ENCODE measurements around the gene FGGY. TPM values are rescaled to one million over a fixed set of nuclear protein-coding genes. Genes with fewer than 3 reads are reported as not detected.

FGGY gene
- total and polyA plus RNA-seq, 8 donors, result 6.2 to 27.0 (median 16.0) TPM

DNA sequence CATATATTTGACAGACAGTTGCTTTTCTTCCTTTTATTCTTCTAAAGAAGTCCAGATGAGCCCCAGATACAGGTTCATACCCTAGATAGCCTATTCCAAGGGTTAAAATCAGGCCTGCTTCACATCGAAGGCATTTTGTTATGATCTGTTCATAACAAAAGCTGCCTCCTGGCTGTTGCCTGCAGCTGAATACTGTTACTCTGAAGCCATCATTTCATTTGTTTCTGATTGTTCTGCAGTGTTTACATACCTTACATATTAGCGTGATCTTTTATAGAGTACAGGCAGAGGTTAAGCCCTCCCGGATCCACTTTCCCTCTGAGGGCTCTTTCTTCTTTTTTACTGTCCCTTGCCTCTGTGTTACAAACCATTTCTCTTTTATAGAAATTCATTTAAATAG is 298.9 kb downstream of the FGGY start:
- Histone ChIP-seq H3K9me3 (no peaks in the 10 kb centered on the region), H3K4me3 (no peak overlapping the region), H3K36me3 (no peaks in the 10 kb centered on the region), H3K27me3 (no peaks in the 10 kb centered on the region), H3K4me1 (peaks cover 19 to 28% (median 26%) of the 10 kb centered on the region in 3 donors), H3K27ac (peak overlapping the region in 2 of 4 donors; percentile 76 to 77)
- TF ChIP-seq, protein P1, sequence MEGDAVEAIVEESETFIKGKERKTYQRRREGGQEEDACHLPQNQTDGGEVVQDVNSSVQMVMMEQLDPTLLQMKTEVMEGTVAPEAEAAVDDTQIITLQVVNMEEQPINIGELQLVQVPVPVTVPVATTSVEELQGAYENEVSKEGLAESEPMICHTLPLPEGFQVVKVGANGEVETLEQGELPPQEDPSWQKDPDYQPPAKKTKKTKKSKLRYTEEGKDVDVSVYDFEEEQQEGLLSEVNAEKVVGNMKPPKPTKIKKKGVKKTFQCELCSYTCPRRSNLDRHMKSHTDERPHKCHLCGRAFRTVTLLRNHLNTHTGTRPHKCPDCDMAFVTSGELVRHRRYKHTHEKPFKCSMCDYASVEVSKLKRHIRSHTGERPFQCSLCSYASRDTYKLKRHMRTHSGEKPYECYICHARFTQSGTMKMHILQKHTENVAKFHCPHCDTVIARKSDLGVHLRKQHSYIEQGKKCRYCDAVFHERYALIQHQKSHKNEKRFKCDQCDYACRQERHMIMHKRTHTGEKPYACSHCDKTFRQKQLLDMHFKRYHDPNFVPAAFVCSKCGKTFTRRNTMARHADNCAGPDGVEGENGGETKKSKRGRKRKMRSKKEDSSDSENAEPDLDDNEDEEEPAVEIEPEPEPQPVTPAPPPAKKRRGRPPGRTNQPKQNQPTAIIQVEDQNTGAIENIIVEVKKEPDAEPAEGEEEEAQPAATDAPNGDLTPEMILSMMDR (IDR thresholded peaks at IDR 0.05), result no peak
- ATAC-seq (no peak), FAIRE-seq (peak; percentile 56), DNase-seq (no peak)
- WGBS, 2 donors, result 36 to 38% methylated on average over 3 of the region's 3 CpGs
- intact Hi-C loops (cut with DNase I), result no loop called here

DNA sequence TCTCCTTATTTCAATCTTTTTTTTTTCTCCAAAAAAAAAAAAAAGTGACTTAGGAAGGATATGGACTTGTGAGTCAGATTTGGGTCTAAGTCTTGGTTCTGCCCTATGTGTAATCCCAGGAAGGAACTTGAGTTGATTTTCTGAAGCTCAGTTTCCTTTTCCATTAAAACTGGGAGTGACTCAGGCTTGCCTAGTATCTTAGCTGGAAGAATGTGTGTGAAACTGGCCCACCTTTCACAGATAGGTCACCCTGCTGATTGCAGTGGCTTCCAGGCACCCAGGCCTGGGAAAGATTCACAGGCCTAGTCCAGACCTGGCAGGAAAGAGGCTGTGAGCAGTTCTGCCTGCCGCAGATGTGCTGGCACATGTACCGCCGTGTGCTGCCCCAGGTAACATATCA is 299.5 kb downstream of the FGGY start:
- DNase-seq (peak; percentile 33 to 65 (median 50)), ATAC-seq (peak; percentile 75 to 84 (median 80)), FAIRE-seq (no peak)
- Histone ChIP-seq H3K4me3 (no peak overlapping the region), H3K36me3 (no peaks in the 10 kb centered on the region), H3K27me3 (no peaks in the 10 kb centered on the region), H3K4me1 (peaks cover 19 to 28% (median 26%) of the 10 kb centered on the region in 3 donors), H3K9me3 (no peaks in the 10 kb centered on the region), H3K27ac (peak overlapping the region in 3 of 4 donors; percentile 25 to 77 (median 76))
- 38 to 54% methylated on average over 3 of the region's 3 CpGs for WGBS, 2 donors
- TF ChIP-seq, protein P1 (IDR thresholded peaks at IDR 0.05), result no peak
- intact Hi-C loops (cut with DNase I), result no loop called here

DNA sequence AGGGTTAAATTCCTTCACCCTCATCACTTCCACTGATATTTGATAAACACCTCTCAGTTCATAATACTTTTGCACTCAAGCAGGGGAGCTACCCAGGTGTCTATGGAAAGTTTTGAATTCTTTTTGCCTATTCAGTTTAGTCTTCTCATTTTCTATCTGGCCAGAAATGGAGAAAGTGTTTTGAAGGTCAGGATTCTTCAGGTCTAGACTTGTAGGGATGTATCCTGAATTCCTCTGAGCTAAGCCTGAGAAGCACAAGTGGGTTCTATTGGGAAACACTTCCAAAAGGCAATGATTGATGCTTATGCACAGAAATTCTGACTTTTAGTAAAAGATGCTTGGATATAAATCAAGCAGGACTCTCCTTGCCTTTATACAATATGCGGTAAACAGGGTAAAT is 300.1 kb downstream of the FGGY start:
- peak overlapping the region in 3 of 4 donors; percentile 25 to 77 (median 76) for H3K27ac ChIP-seq

DNA sequence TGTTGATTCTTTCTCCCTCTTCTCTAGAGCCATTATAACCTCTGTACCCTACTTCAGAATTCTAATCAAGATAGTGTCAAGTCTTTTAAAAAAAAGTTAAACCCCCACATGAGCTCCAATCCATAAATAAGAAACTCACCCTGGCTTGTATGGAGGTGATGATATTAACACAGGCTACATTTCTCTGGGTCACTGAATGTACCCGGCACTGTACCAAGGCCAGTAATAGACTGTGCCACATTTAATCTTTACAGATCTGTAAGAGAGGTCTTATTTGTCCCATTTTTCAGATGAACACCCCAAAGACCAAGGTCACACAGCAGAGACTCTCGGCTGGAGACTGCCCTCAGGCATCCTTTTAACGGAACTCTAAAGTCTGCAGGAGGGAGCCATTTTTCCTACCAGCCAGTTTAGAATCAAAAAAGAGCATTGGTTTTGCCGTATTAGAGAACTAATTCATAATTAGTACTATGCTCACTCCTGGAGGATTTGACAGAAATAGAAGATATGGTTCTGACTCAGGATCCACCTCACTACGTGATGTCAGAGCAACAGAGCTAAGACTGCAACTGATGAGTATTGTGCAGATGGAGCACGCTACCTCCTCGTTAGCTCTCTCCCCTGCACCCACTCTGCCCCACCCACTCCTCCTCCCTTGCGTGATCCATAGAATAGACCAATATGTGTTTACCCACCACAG is 300.7 kb downstream of the FGGY start:
- Histone ChIP-seq H3K27me3 (no peaks in the 10 kb centered on the region), H3K4me3 (no peak overlapping the region), H3K36me3 (no peaks in the 10 kb centered on the region), H3K27ac (no peak overlapping the region), H3K4me1 (peaks cover 19 to 28% (median 26%) of the 10 kb centered on the region in 3 donors), H3K9me3 (no peaks in the 10 kb centered on the region)
- ATAC-seq (no peak), FAIRE-seq (no peak), DNase-seq (no peak)
- intact Hi-C loops (cut with DNase I), result no loop called here
- 96 to 99% methylated on average over 8 of the region's 8 CpGs for WGBS, 2 donors
- TF ChIP-seq, protein P1 (IDR thresholded peaks at IDR 0.05), result no peak

More for the DNA sequence above, 300.1 kb downstream of the FGGY start:
- TF ChIP-seq, protein P1 (IDR thresholded peaks at IDR 0.05), result no peak
- no peaks in the 10 kb centered on the region for H3K27me3 ChIP-seq
- H3K9me3 ChIP-seq, result no peaks in the 10 kb centered on the region
- FAIRE-seq, result no peak
- DNase-seq, result no peak
- intact Hi-C loops (cut with DNase I), result no loop called here
- ATAC-seq, result no peak
- WGBS, 2 donors, result 97 to 100% methylated on average over 1 of the region's 1 CpG
- no peak overlapping the region for H3K4me3 ChIP-seq
- no peaks in the 10 kb centered on the region for H3K36me3 ChIP-seq
- peaks cover 19 to 28% (median 26%) of the 10 kb centered on the region in 3 donors for H3K4me1 ChIP-seq

DNA sequence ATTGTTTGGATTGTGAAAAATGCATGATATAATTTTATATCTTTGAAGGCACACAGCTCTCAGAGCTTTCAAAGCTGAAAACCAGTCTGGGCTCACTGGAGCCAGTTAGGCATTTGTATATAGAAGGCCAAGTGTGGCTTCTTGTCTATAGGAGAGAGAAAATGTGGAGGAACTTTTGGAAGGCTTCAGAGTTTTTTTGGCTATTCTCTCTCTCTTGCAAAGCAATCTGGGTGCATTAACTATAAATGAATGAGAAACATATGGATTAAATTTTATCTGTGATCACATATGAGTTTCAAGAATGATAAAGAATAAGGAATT is 301.2 kb downstream of the FGGY start:
- Histone ChIP-seq H3K4me3 (no peak overlapping the region), H3K9me3 (no peaks in the 10 kb centered on the region), H3K27ac (no peak overlapping the region), H3K27me3 (no peaks in the 10 kb centered on the region), H3K36me3 (no peaks in the 10 kb centered on the region), H3K4me1 (peaks cover 19 to 28% (median 26%) of the 10 kb centered on the region in 3 donors)
- TF ChIP-seq, protein P1 (IDR thresholded peaks at IDR 0.05), result no peak
- ATAC-seq (no peak), DNase-seq (no peak), FAIRE-seq (no peak)
- intact Hi-C loops (cut with DNase I), result no loop called here
